GM12878 (cell line): Measurements from ENCODE around the gene CRTC2. TPM values are rescaled to one million over a fixed set of nuclear protein-coding genes. Genes with fewer than 3 reads are reported as not detected.
"Not testable (repeated sequence)": the region's sequence is repeated elsewhere in the genome, so short reads cannot be mapped to it uniquely, and the experiment has no call there.

Experiments used
- ATAC-seq: fragments of 200-7000 bp; cut with Tn5 transposase; 3 replicates; pipeline ENCODE4 v1.9.1; 2020; ENCODE audit warnings: mild to moderate bottlenecking, moderate library complexity
- BruUV-seq: library from RNA; stranded (reverse); fragments of 400-500 nt; replicated peaks from 2 replicates; lab custom pipeline; 2021; lab: Mats Ljungman, UMichigan
- CTCF ChIA-PET: fragments of 300-600 bp; sonication (Branson Sonifier 250); formaldehyde crosslinking; extraction: SDS; loops from one replicate; lab custom pipeline; 2021; ENCODE audit warnings: inconsistent platforms; lab: Yijun Ruan, JAX
- POLR2A ChIA-PET: fragments of 350-600 bp; formaldehyde crosslinking; extraction: SDS; loops from one replicate; lab custom pipeline; 2021; ENCODE audit warnings: inconsistent platforms; lab: Charles Lee
- RAD21 ChIA-PET: fragments of 300-600 bp; sonication (Branson Sonifier 250); formaldehyde crosslinking; loops from one replicate; lab custom pipeline; 2023; ENCODE audit warnings: antibody characterized with exemption; ENCODE audit not compliant: unreplicated experiment; lab: Charles Lee
- SMC1A ChIA-PET: fragments of 300-600 bp; sonication (Branson Sonifier 250); formaldehyde crosslinking; loops from one replicate; lab custom pipeline; 2023; ENCODE audit not compliant: unreplicated experiment, uncharacterized antibody; lab: Charles Lee
- DNase-seq: peaks from one replicate; pipeline ENCODE4 v3.0.0-alpha.2; 2011; ENCODE audit warnings: low read depth, low spot score
- FAIRE-seq: peaks from 3 replicates; lab custom pipeline; 2011; peaks lifted over from hg19 to GRCh38; lab: Jason Lieb, UNC
- H2AFZ ChIP-seq: 2 replicates; pipeline ENCODE4 v1.6.0; 2011; ENCODE audit warnings: low read depth, low read length, control low read depth; ENCODE audit not compliant: control insufficient read depth
- H3K27ac ChIP-seq: 2 replicates; pipeline ENCODE4 v1.5.1; 2011; ENCODE audit warnings: control low read depth; ENCODE audit not compliant: control insufficient read depth, insufficient read depth
- H3K27me3 ChIP-seq, 2 experiments: replicated peaks in 1 of 2; 2 replicates each; pipeline versions ENCODE4 v1.6.0 to v1.6.1; 2011; ENCODE audit warnings: low read length in 1 of 2; ENCODE audit not compliant: control insufficient read depth in 2 of 2, insufficient read depth in 2 of 2
- H3K36me3 ChIP-seq, 2 experiments: 2 replicates each; pipeline ENCODE4 v1.5.1; 2011; ENCODE audit warnings: low read length in 1 of 2; ENCODE audit not compliant: control insufficient read depth in 2 of 2, insufficient read depth in 2 of 2
- H3K4me1 ChIP-seq: 2 replicates; pipeline ENCODE4 v1.6.1; 2011; ENCODE audit warnings: mild to moderate bottlenecking, low read length, moderate library complexity, mixed read lengths; ENCODE audit not compliant: control insufficient read depth, insufficient read depth
- H3K4me2 ChIP-seq: 2 replicates; pipeline ENCODE4 v1.6.0; 2011; ENCODE audit warnings: control low read depth; ENCODE audit not compliant: control insufficient read depth, insufficient read depth
- H3K4me3 ChIP-seq: fragments of 200-600 bp; sonication (generic); 2 replicates; pipeline ENCODE4 v1.5.1; 2016
- H3K79me2 ChIP-seq: 2 replicates; pipeline ENCODE4 v1.6.0; 2011; ENCODE audit warnings: low read length; ENCODE audit not compliant: control insufficient read depth, insufficient read depth
- H3K9ac ChIP-seq: 2 replicates; pipeline ENCODE4 v1.8.0; 2011; ENCODE audit warnings: low read length, control low read depth, mixed read lengths; ENCODE audit not compliant: control insufficient read depth, insufficient read depth
- H3K9me3 ChIP-seq: replicated peaks from 3 replicates; pipeline ENCODE4 v1.5.1; 2011; ENCODE audit warnings: mild to moderate bottlenecking, low read length; ENCODE audit not compliant: control insufficient read depth, insufficient read depth
- H4K20me1 ChIP-seq: 2 replicates; pipeline ENCODE4 v1.6.0; 2011; ENCODE audit not compliant: control insufficient read depth, insufficient read depth
- POLR2A ChIP-seq: IDR thresholded peaks from 2 replicates; pipeline ENCODE4 v1.6.1; 2011; ENCODE audit warnings: low read depth, mild to moderate bottlenecking, low read length
- WGBS: methylation state at CpG from one replicate; pipeline ENCODE4 v1.1.6; 2016; ENCODE audit warnings: low lambda C conversion rate; ENCODE audit not compliant: insufficient replicate concordance, insufficient coverage; ENCODE audit errors: missing lambda C conversion rate; 5-methylcytosine and 5-hydroxymethylcytosine counted together
- in situ Hi-C: fragments of 300-500 bp; cut with MboI; formaldehyde crosslinking; loops from 9 replicates; pipeline ENCODE4 v1.14.3; 2018; ENCODE audit warnings: mixed read lengths
- intact Hi-C: fragments of 100-400 bp; cut with micrococcal nuclease; formaldehyde crosslinking; loops from one replicate; pipeline ENCODE4 v1.14.2; 2022; ENCODE audit not compliant: unreplicated experiment
- polyA plus RNA-seq, 11 experiments: library from polyadenylated mRNA; depleted of rRNA in 4 of 11; unstranded in 6 of 11; stranded (reverse) in 5 of 11; fragments of >200 nt; fragmentation: Nextera tagmentation in 4 of 11; fragmentation: Illumina TruSeq in 1 of 11; extraction: Ambion mirVana in 4 of 11; extraction: Trizol in 1 of 11; gene quantifications; 1 replicate in 1 of 11; 2 replicates in 10 of 11; pipeline versions ENCODE4 v1.2.1 to v1.2.3, GENCODE V29; 2011 to 2016; ENCODE audit warnings: inconsistent platforms in 2 of 11, missing spikeins in 2 of 11, low read depth in 1 of 11
- total RNA-seq, 4 experiments: library from RNA; depleted of rRNA in 3 of 4; stranded (reverse); fragments of >200 nt in 3 of 4; fragmentation: Illumina TruSeq in 1 of 4; extraction: Trizol in 1 of 4; gene quantifications; 2 replicates each; pipeline versions ENCODE4 v1.2.1 to v1.2.3, GENCODE V29; 2013 to 2021
- TF ChIP-seq, protein P1 (sequence below), 3 experiments: IDR thresholded peaks in 2 of 3; conservative IDR thresholded peaks in 1 of 3; 2 replicates each; pipeline ENCODE4 v1.5.1; 2011; ENCODE audit warnings: low read depth in 3 of 3, low read length in 3 of 3, mild to moderate bottlenecking in 3 of 3, control low read depth in 2 of 3, moderate library complexity in 2 of 3, inconsistent platforms in 1 of 3, mixed read lengths in 1 of 3; ENCODE audit not compliant: control insufficient read depth in 2 of 3, insufficient read depth in 1 of 3; ENCODE audit errors: extremely low read depth in 1 of 3

Gene CRTC2
- total and polyA plus RNA-seq, 10 of the 15 experiments (the other 5 are each of a cell fraction or from before 2014, with no cell fraction given), result 5.1 to 57.9 (median 32.7) TPM

GRCh38 chr1:153979091-153979490, 20.7 kb upstream of the CRTC2 start:
- H3K36me3 ChIP-seq, BruUV-seq: not testable (repeated sequence)

DNA sequence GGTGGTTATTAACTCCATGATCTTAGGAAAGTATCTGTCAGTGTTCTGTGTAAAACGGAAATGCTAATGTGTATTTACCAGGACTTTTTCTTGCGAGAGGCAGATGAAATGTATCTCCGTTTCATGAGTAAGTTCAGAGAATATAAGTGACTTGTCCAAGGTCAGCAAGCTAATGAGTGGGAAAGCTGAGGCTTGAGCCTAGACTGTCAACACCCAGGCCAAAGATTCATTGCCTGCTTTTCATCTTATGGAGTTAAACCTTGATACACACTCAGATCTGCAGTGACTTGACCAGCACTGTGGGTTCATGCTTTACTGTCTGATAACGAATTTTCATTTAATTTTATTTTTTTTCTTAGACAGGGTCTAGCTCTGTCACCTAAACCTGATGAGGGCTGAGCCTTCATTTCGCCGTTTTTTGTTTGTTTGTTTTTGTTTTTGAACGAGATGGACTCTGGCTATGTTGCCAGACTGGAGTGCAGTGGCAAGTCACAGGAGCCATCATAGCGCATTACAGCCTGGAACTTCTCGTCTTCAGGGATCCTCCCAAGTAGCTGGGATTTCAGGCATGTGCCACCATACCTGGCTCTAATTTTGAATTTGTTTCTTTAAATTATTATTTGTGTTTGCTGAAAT, 20.0 kb upstream of the CRTC2 start:
- H3K9me3 ChIP-seq, result no peaks in the 10 kb centered on the region
- DNase-seq (no peak), ATAC-seq (0 out of 3 replicates have a peak, but pooled peaks have one; percentile 2), FAIRE-seq (peak; percentile 23)
- H3K4me3 ChIP-seq, result peak overlapping the region; percentile 87
- H3K79me2 ChIP-seq, result peaks cover 22% of the 10 kb centered on the region
- peaks cover 4% of the 10 kb centered on the region; the same call in 1 of the 2 replicates for H3K4me1 ChIP-seq
- H3K27me3 ChIP-seq, result no peaks in the 10 kb centered on the region
- no peak for TF ChIP-seq POLR2A
- TF ChIP-seq, protein P1, sequence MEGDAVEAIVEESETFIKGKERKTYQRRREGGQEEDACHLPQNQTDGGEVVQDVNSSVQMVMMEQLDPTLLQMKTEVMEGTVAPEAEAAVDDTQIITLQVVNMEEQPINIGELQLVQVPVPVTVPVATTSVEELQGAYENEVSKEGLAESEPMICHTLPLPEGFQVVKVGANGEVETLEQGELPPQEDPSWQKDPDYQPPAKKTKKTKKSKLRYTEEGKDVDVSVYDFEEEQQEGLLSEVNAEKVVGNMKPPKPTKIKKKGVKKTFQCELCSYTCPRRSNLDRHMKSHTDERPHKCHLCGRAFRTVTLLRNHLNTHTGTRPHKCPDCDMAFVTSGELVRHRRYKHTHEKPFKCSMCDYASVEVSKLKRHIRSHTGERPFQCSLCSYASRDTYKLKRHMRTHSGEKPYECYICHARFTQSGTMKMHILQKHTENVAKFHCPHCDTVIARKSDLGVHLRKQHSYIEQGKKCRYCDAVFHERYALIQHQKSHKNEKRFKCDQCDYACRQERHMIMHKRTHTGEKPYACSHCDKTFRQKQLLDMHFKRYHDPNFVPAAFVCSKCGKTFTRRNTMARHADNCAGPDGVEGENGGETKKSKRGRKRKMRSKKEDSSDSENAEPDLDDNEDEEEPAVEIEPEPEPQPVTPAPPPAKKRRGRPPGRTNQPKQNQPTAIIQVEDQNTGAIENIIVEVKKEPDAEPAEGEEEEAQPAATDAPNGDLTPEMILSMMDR (IDR thresholded peaks at IDR 0.05 in 2 of 3, conservative IDR thresholded peaks at IDR 0.05 in 1 of 3; ENCODE audit: control insufficient read depth in 2 of 3, extremely low read depth in 1 of 3, insufficient read depth in 1 of 3, low read depth in 3 of 3, low read length in 3 of 3), result no peak
- H2AFZ ChIP-seq, result peak overlapping the region; percentile 78
- no peaks in the 10 kb centered on the region for H4K20me1 ChIP-seq
- peaks cover 8 to 12% of the 10 kb centered on the region in 2 experiments for H3K36me3 ChIP-seq
- intact Hi-C loops, result no loop called here
- peak overlapping the region; percentile 69 for H3K4me2 ChIP-seq
- CTCF ChIA-PET, result interaction anchor here (0.8 to 6.6 kb wide), 17 partner anchors 9 to 468 kb away, joined by 3 to 62 read pairs (median 6); partner anchors contain the start of genes CREB3L4, DENND4B, ILF2 and RAB13
- WGBS, result 55% methylated on average over 9 of the region's 9 CpGs
- BruUV-seq, result no TSS peak
- H3K27ac ChIP-seq, result peak overlapping the region; percentile 86
- RAD21 ChIA-PET, result interaction anchor here (1.1 to 4.0 kb wide), 12 partner anchors 10 to 307 kb away, joined by 3 to 42 read pairs (median 8); partner anchors contain the start of genes CREB3L4, DENND4B, GATAD2B and ILF2
- POLR2A ChIA-PET, result interaction anchor here (0.5 to 5.3 kb wide), 15 partner anchors 8 to 181 kb away, joined by 3 to 132 read pairs (median 6); partner anchors contain the start of genes CREB3L4, CRTC2, DENND4B and GATAD2B
- H3K9ac ChIP-seq, result peak overlapping the region; percentile 88
- in situ Hi-C loops, result no loop called here
- SMC1A ChIA-PET, result interaction anchor here (0.6 to 5.0 kb wide), 21 partner anchors 8 to 406 kb away, joined by 3 to 82 read pairs (median 4); partner anchors contain the start of genes CREB3L4, DENND4B, GATAD2B and RAB13

More at GRCh38 chr1:153979091-153979490, 20.7 kb upstream of the CRTC2 start:
- POLR2A ChIA-PET, result interaction anchor here (0.5 to 5.3 kb wide), 4 partner anchors 11 to 116 kb away, joined by 4 to 132 read pairs (median 24); partner anchors contain the start of genes CREB3L4, DENND4B, RPS27 and SLC39A1
- intact Hi-C loops, in situ Hi-C loops, FAIRE-seq, H3K9ac ChIP-seq, H3K27ac ChIP-seq, ATAC-seq, DNase-seq, H3K4me2 ChIP-seq, H3K27me3 ChIP-seq, H3K9me3 ChIP-seq, H3K4me1 ChIP-seq, H4K20me1 ChIP-seq, H2AFZ ChIP-seq: not testable (repeated sequence)
- CTCF ChIA-PET, result interaction anchor here (1.1 to 6.6 kb wide), 5 partner anchors 8 to 182 kb away, joined by 3 to 62 read pairs (median 13); partner anchors contain the start of genes CREB3L4, RAB13 and RPS27
- 95% methylated on average over 12 of the region's 12 CpGs for WGBS
- RAD21 ChIA-PET, result interaction anchor here (1.2 to 3.4 kb wide), 5 partner anchors 9 to 34 kb away, joined by 3 to 42 read pairs (median 20); partner anchors contain the start of genes CREB3L4, DENND4B, RAB13 and RPS27
- peak overlapping the region; percentile 87; the same call in 1 of the 2 replicates for H3K4me3 ChIP-seq
- H3K79me2 ChIP-seq, result peaks cover 22% of the 10 kb centered on the region
- SMC1A ChIA-PET, result interaction anchor here (1.0 to 5.0 kb wide), 13 partner anchors 7 to 406 kb away, joined by 3 to 82 read pairs (median 4); partner anchors contain the start of genes CREB3L4, GATAD2B, RAB13 and SLC39A1
